A549 (cell line): Measurements from ENCODE around the gene DNAAF2. TPM values are rescaled to one million over a fixed set of nuclear protein-coding genes. Genes with fewer than 3 reads are reported as not detected.
"Not testable (repeated sequence)": the region's sequence is repeated elsewhere in the genome, so short reads cannot be mapped to it uniquely, and the experiment has no call there.

Source experiments
- ATAC-seq, 2 experiments: fragments of 200-7000 bp in 1 of 2; fragments of >200 bp in 1 of 2; cut with Nextera tagmentation in 1 of 2; cut with Tn5 transposase in 1 of 2; 3 replicates each; pipeline versions ENCODE4 v1.8.0 to v1.9.1; 2018 to 2020; ENCODE audit warnings: mild to moderate bottlenecking in 1 of 2, moderate library complexity in 1 of 2
- CTCF ChIA-PET: fragments of 300-600 bp; sonication (Branson Sonifier 250); formaldehyde crosslinking; extraction: SDS; loops from one replicate; lab custom pipeline; 2021; ENCODE audit warnings: antibody characterized with exemption, inconsistent platforms; lab: Yijun Ruan, JAX
- POLR2A ChIA-PET: fragments of 350-600 bp; formaldehyde crosslinking; extraction: SDS; loops from one replicate; lab custom pipeline; 2021; ENCODE audit warnings: antibody characterized with exemption, inconsistent platforms; lab: Yijun Ruan, JAX
- DNase-seq, 2 experiments: peaks; one replicate each; pipeline versions ENCODE4 v3.0.0 to v3.0.0-alpha.2; 2011 to 2016; ENCODE audit warnings: low read depth in 1 of 2, low spot score in 1 of 2
- FAIRE-seq: peaks from 2 replicates; lab custom pipeline; 2011; peaks lifted over from hg19 to GRCh38; lab: Jason Lieb, UNC
- H3K27ac ChIP-seq, 2 experiments: fragments of >200 bp; sonication (Bioruptor Twin); formaldehyde crosslinking; 3 replicates each; pipeline ENCODE4 v1.5.1; 2016 to 2017
- H3K4me1 ChIP-seq: fragments of >200 bp; sonication (Bioruptor Twin); formaldehyde crosslinking; 3 replicates; pipeline ENCODE4 v1.6.1; 2016
- H3K4me2 ChIP-seq: fragments of >200 bp; sonication (Bioruptor Twin); formaldehyde crosslinking; 3 replicates; pipeline ENCODE4 v1.6.1; 2016
- H3K4me3 ChIP-seq: fragments of >200 bp; sonication (Bioruptor Twin); formaldehyde crosslinking; 3 replicates; pipeline ENCODE4 v1.5.1; 2016
- H3K9me3 ChIP-seq: fragments of >200 bp; sonication (Bioruptor Twin); formaldehyde crosslinking; 3 replicates; pipeline ENCODE4 v1.6.1; 2016
- CEBPB ChIP-seq, 2 experiments: fragments of >200 bp in 1 of 2; sonication (Bioruptor Twin) in 1 of 2; formaldehyde crosslinking in 1 of 2; IDR thresholded peaks; 2 replicates each; pipeline ENCODE4 v1.6.1; 2012 to 2016
- CHD4 ChIP-seq: fragments of 200-600 bp; sonication (generic); IDR thresholded peaks from 2 replicates; pipeline ENCODE4 v1.6.1; 2016; ENCODE audit warnings: antibody characterized with exemption, mild to moderate bottlenecking, borderline replicate concordance
- E2F6 ChIP-seq: IDR thresholded peaks from 2 replicates; pipeline ENCODE4 v1.6.1; 2012; ENCODE audit warnings: low read depth, borderline replicate concordance
- EHMT2 ChIP-seq: fragments of 200-600 bp; sonication (generic); IDR thresholded peaks from 2 replicates; pipeline ENCODE4 v1.6.1; 2016; ENCODE audit warnings: antibody characterized with exemption, low read depth, mild to moderate bottlenecking, moderate library complexity
- EP300 ChIP-seq, 2 experiments: fragments of >200 bp; sonication (Bioruptor Twin); formaldehyde crosslinking; IDR thresholded peaks; 2 replicates in 1 of 2; 3 replicates in 1 of 2; pipeline ENCODE4 v1.6.1; 2016 to 2017
- FOSB ChIP-seq: fragments of 250-450 bp; sonication (Bioruptor Pico); IDR thresholded peaks from 2 replicates; pipeline ENCODE4 v1.5.0; 2020; ENCODE audit warnings: mild to moderate bottlenecking, moderate library complexity
- KDM5A ChIP-seq: fragments of 200-600 bp; sonication (generic); IDR thresholded peaks from 2 replicates; pipeline ENCODE4 v1.6.1; 2016; ENCODE audit warnings: antibody characterized with exemption, mild to moderate bottlenecking
- MAFK ChIP-seq: fragments of 450-650 bp; IDR thresholded peaks from 2 replicates; pipeline ENCODE4 v1.6.1; 2014; ENCODE audit not compliant: partially characterized antibody
- NFE2L2 ChIP-seq: fragments of 150-350 bp; conservative IDR thresholded peaks from 2 replicates; pipeline ENCODE4 v1.6.1; 2014; ENCODE audit warnings: low read length
- NR3C1 ChIP-seq: fragments of >200 bp; sonication (Bioruptor Twin); formaldehyde crosslinking; IDR thresholded peaks from 3 replicates; pipeline ENCODE4 v1.6.1; 2017
- RCOR1 ChIP-seq: fragments of 150-350 bp; IDR thresholded peaks from 2 replicates; pipeline ENCODE4 v1.6.1; 2014; ENCODE audit warnings: antibody characterized with exemption, low read length, low read depth
- RFX5 ChIP-seq: fragments of 450-650 bp; IDR thresholded peaks from 2 replicates; pipeline ENCODE4 v1.7.1; 2014; ENCODE audit warnings: antibody characterized with exemption, mild to moderate bottlenecking, moderate library complexity
- SREBF2 ChIP-seq: fragments of 450-650 bp; IDR thresholded peaks from 2 replicates; pipeline ENCODE4 v1.6.1; 2014; ENCODE audit warnings: mild to moderate bottlenecking, moderate library complexity
- ZC3H11A ChIP-seq: fragments of 450-650 bp; IDR thresholded peaks from 2 replicates; pipeline ENCODE4 v1.6.1; 2014; ENCODE audit warnings: antibody characterized with exemption, mild to moderate bottlenecking
- WGBS: methylation state at CpG from one replicate; pipeline ENCODE4 v1.1.6; 2017; ENCODE audit errors: missing lambda C conversion rate; 5-methylcytosine and 5-hydroxymethylcytosine counted together
- polyA plus RNA-seq, 4 experiments: library from polyadenylated mRNA; depleted of rRNA in 3 of 4; stranded (reverse); fragments of >200 nt; fragmentation: RNase III in 1 of 4; extraction: RNeasy Plus Mini Kit Qiagen cat#74134 plus additional on column Dnase treatment in 1 of 4; gene quantifications; 2 replicates in 3 of 4; 3 replicates in 1 of 4; pipeline ENCODE4 v1.2.3, GENCODE V29; 2011 to 2017
- TF ChIP-seq, protein P1 (sequence below): fragments of 200-600 bp; sonication (generic); IDR thresholded peaks from 2 replicates; pipeline ENCODE4 v1.6.1; 2016; ENCODE audit warnings: antibody characterized with exemption, mild to moderate bottlenecking, moderate library complexity
- TF ChIP-seq, protein P2 (sequence below): fragments of >200 bp; sonication (Bioruptor Twin); formaldehyde crosslinking; IDR thresholded peaks from 3 replicates; pipeline ENCODE4 v1.6.1; 2016

DNAAF2 gene
- polyA plus RNA-seq, 2 of the 4 experiments (the other 2 are of a cell fraction): 12.1 to 14.1 TPM

DNA sequence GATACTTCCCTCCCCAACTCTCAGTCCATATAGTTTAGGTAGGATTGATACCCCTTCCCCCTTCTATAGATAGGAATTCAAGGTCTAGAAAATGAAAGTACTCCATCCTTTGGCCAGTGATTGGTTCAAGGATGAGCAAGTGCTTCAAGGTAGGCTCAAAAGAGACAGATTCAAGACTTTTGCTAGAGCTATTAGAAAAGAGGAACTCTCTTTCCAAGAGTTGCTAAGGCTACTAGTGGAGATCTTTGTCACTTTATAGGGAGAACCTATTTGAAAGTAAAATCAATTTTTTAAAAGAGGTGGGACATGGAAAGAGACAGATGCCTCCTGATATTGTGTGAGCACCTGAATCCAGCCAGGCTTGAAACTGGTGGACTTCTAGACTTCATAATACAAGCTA, 35.4 kb upstream of the DNAAF2 start (continued):
- TF ChIP-seq, protein P1, sequence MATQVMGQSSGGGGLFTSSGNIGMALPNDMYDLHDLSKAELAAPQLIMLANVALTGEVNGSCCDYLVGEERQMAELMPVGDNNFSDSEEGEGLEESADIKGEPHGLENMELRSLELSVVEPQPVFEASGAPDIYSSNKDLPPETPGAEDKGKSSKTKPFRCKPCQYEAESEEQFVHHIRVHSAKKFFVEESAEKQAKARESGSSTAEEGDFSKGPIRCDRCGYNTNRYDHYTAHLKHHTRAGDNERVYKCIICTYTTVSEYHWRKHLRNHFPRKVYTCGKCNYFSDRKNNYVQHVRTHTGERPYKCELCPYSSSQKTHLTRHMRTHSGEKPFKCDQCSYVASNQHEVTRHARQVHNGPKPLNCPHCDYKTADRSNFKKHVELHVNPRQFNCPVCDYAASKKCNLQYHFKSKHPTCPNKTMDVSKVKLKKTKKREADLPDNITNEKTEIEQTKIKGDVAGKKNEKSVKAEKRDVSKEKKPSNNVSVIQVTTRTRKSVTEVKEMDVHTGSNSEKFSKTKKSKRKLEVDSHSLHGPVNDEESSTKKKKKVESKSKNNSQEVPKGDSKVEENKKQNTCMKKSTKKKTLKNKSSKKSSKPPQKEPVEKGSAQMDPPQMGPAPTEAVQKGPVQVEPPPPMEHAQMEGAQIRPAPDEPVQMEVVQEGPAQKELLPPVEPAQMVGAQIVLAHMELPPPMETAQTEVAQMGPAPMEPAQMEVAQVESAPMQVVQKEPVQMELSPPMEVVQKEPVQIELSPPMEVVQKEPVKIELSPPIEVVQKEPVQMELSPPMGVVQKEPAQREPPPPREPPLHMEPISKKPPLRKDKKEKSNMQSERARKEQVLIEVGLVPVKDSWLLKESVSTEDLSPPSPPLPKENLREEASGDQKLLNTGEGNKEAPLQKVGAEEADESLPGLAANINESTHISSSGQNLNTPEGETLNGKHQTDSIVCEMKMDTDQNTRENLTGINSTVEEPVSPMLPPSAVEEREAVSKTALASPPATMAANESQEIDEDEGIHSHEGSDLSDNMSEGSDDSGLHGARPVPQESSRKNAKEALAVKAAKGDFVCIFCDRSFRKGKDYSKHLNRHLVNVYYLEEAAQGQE: no peak

- no peak for FAIRE-seq
- POLR2A ChIA-PET: no interaction called here
- WGBS: 10% methylated on average over 2 of the region's 2 CpGs
Measured at GRCh38 chr14:49659526-49660455, 24.7 kb upstream of the DNAAF2 start.

GRCh38 chr14:49657500-49657899, 22.5 kb upstream of the DNAAF2 start:
- H3K27ac ChIP-seq, FAIRE-seq, DNase-seq, H3K9me3 ChIP-seq, H3K4me2 ChIP-seq, POLR2A ChIA-PET, H3K4me3 ChIP-seq: not testable (repeated sequence)
- peaks cover 21% of the 10 kb centered on the region for H3K4me1 ChIP-seq
- ATAC-seq: peak in 1 of 2 experiments; percentile 20; a peak in 1 of 6 replicates
- CTCF ChIA-PET: interaction anchor here (1.1 to 4.1 kb wide), 2 partner anchors 23 to 30 kb away, joined by 4 to 16 read pairs; partner anchors contain the start of genes DNAAF2 and POLE2
- WGBS: 80% methylated on average over 6 of the region's 6 CpGs

More at GRCh38 chr14:49659526-49660455, 24.7 kb upstream of the DNAAF2 start:
- ATAC-seq (peak; percentile 43 to 76; a peak in 4 of 6 replicates), DNase-seq (peak in 1 of 2 experiments; percentile 29)
- no peak for TF ChIP-seq E2F6
- peak in 1 of 2 experiments; percentile 76; a peak in 2 of 4 replicates for TF ChIP-seq CEBPB (IDR thresholded peaks at IDR 0.05)
- CTCF ChIA-PET: interaction anchor here (1.4 to 4.1 kb wide), 2 partner anchors 18 to 25 kb away, joined by 4 to 16 read pairs; partner anchors contain the start of gene DNAAF2
- Histone ChIP-seq H3K4me3 (no peak overlapping the region), H3K4me2 (peak overlapping the region; percentile 18; the same call in 2 of the 3 replicates), H3K27ac (no peak overlapping the region; a peak in 1 of 6 replicates), H3K9me3 (no peaks in the 10 kb centered on the region), H3K4me1 (peaks cover 21% of the 10 kb centered on the region)

DNA sequence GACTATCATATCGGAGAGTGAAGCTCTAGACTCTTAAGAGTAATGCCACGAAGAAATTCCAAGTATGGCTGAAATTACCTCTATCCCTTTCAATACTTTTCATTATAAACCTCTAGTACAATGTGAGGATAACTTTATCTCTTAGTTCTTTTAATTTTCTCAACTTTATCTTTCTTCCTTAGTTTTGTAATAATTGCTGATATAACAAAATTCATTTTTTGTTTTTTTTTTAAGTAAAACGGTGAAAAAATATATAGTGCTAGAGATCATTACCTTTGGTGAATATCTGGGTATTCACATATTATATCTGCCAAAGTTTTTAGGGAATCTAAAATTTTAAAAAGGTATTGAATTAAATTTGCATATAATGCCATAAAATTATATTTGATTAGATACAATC, 19.5 kb upstream of the DNAAF2 start:
- Histone ChIP-seq H3K4me1 (peaks cover 12% of the 10 kb centered on the region), H3K4me3 (no peak overlapping the region), H3K4me2 (no peak overlapping the region), H3K27ac (no peak overlapping the region), H3K9me3 (no peaks in the 10 kb centered on the region)
- CTCF ChIA-PET: interaction anchor here (1.2 to 2.3 kb wide), 2 partner anchors 13 to 19 kb away, joined by 3 to 5 read pairs; partner anchors contain the start of gene DNAAF2
- no peak for ATAC-seq
- 92% methylated on average over 3 of the region's 3 CpGs for WGBS
- TF ChIP-seq ZC3H11A: no peak
- TF ChIP-seq MAFK: peak; percentile 90
- TF ChIP-seq CEBPB (IDR thresholded peaks at IDR 0.05): no peak
- TF ChIP-seq, protein P2, sequence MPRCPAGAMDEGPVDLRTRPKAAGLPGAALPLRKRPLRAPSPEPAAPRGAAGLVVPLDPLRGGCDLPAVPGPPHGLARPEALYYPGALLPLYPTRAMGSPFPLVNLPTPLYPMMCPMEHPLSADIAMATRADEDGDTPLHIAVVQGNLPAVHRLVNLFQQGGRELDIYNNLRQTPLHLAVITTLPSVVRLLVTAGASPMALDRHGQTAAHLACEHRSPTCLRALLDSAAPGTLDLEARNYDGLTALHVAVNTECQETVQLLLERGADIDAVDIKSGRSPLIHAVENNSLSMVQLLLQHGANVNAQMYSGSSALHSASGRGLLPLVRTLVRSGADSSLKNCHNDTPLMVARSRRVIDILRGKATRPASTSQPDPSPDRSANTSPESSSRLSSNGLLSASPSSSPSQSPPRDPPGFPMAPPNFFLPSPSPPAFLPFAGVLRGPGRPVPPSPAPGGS: no peak
- DNase-seq: no peak
- no peak for FAIRE-seq
- POLR2A ChIA-PET: no interaction called here

GRCh38 chr14:49653508-49653907, 18.5 kb upstream of the DNAAF2 start:
- Histone ChIP-seq H3K27ac (no peak overlapping the region), H3K4me1 (peaks cover 9% of the 10 kb centered on the region; the same call in 1 of the 3 replicates), H3K9me3 (no peaks in the 10 kb centered on the region), H3K4me3 (no peak overlapping the region), H3K4me2 (no peak overlapping the region)
- no peak for DNase-seq
- 89% methylated on average over 6 of the region's 6 CpGs for WGBS
- no peak for ATAC-seq
- ChIA-PET CTCF (no interaction called here), POLR2A (interaction anchor here (2.4 kb wide), 1 partner anchor 114 kb away, joined by 7 read pairs; the partner anchor contains the start of gene KLHDC2)
- no peak for FAIRE-seq
- TF ChIP-seq E2F6 (no peak), CEBPB (IDR thresholded peaks at IDR 0.05) (no peak), NR3C1 (no peak), KDM5A (no peak), FOSB (CRISPR knock-in tag) (no peak), EHMT2 (no peak), NFE2L2 (no peak), EP300 (IDR thresholded peaks at IDR 0.05) (no peak), RFX5 (no peak), CHD4 (no peak), SREBF2 (no peak), RCOR1 (no peak)
